ENCODE measurements around the gene BTLA. TPM values are rescaled to one million over a fixed set of nuclear protein-coding genes. Genes with fewer than 3 reads are reported as not detected.
"Not testable (repeated sequence)": the region's sequence is repeated elsewhere in the genome, so short reads cannot be mapped to it uniquely, and the experiment has no call there.

Gene BTLA
- total RNA-seq, 1 donor: 0.27 TPM

GRCh38 chr3:112456147-112456546, 43.1 kb downstream of the BTLA start:
- DNase-seq (ENCODE audit: low read depth in 2 of 3, low spot score in 2 of 3): no peak

GRCh38 chr3:112448939-112449338, 50.3 kb downstream of the BTLA start:
- DNase-seq (ENCODE audit: low read depth in 2 of 3, low spot score in 2 of 3): no peak

GRCh38 chr3:112446343-112446742, 52.9 kb downstream of the BTLA start:
- no peak for DNase-seq (ENCODE audit: low read depth in 2 of 3, low spot score in 2 of 3)

GRCh38 chr3:112445839-112446238, 53.4 kb downstream of the BTLA start:
- DNase-seq (ENCODE audit: low read depth in 2 of 3, low spot score in 2 of 3): no peak

GRCh38 chr3:112437146-112438022, 61.9 kb downstream of the BTLA start:
- DNase-seq (ENCODE audit: low read depth in 2 of 3, low spot score in 2 of 3): peak in 2 of 3 donors; percentile 12 to 45

- DNase-seq (ENCODE audit: low read depth in 2 of 3, low spot score in 2 of 3): no peak
Observed at GRCh38 chr3:112429960-112430359, 69.3 kb downstream of the BTLA start.

GRCh38 chr3:112427123-112427522, 72.1 kb downstream of the BTLA start:
- no peak for DNase-seq (ENCODE audit: low read depth in 2 of 3, low spot score in 2 of 3)

GRCh38 chr3:112425858-112426750, 73.2 kb downstream of the BTLA start:
- no peak for DNase-seq (ENCODE audit: low read depth in 2 of 3, low spot score in 2 of 3)

GRCh38 chr3:112425382-112425781, 73.9 kb downstream of the BTLA start:
- no peak for DNase-seq (ENCODE audit: low read depth in 2 of 3, low spot score in 2 of 3)

- DNase-seq (ENCODE audit: low read depth in 2 of 3, low spot score in 2 of 3): no peak
Observed at GRCh38 chr3:112424394-112424793, 74.9 kb downstream of the BTLA start.

GRCh38 chr3:112422921-112423320, 76.4 kb downstream of the BTLA start:
- DNase-seq (ENCODE audit: low read depth in 2 of 3, low spot score in 2 of 3): not testable (repeated sequence)

- DNase-seq (ENCODE audit: low read depth in 2 of 3, low spot score in 2 of 3): not testable (repeated sequence)
Observed at GRCh38 chr3:112418526-112418925, 80.7 kb downstream of the BTLA start.

- no peak for DNase-seq (ENCODE audit: low read depth in 2 of 3, low spot score in 2 of 3)
Observed at GRCh38 chr3:112417696-112418318, 81.5 kb downstream of the BTLA start.

GRCh38 chr3:112416391-112417212, 82.7 kb downstream of the BTLA start:
- no peak for DNase-seq (ENCODE audit: low read depth in 2 of 3, low spot score in 2 of 3)

GRCh38 chr3:112415390-112415789, 83.9 kb downstream of the BTLA start:
- DNase-seq (ENCODE audit: low read depth in 2 of 3, low spot score in 2 of 3): no peak

Other genes starting within 250 kb of the BTLA start
- gene SLC9C1, start 205.3 kb downstream of the BTLA start, total RNA-seq: 0.54 TPM
- 12.1 TPM for gene CD200, start 166.3 kb downstream of the BTLA start, total RNA-seq
- gene ATG3, start 62.5 kb upstream of the BTLA start, total RNA-seq: 46.0 TPM
- 18.6 TPM for gene SLC35A5, start 62.6 kb upstream of the BTLA start, total RNA-seq
- gene CCDC80, start 141.7 kb upstream of the BTLA start, total RNA-seq: under 0.01 TPM

All from hematopoietic multipotent progenitor cell (in vitro differentiated cells).